H9 (cell line): ENCODE data around the gene MAP3K10. TPM values are rescaled to one million over a fixed set of nuclear protein-coding genes. Genes with fewer than 3 reads are reported as not detected.

Source experiments
- DNase-seq: peaks from one replicate; pipeline ENCODE4 v3.0.0-alpha.2; 2017
- H2AFZ ChIP-seq: one replicate; pipeline ENCODE4 v1.6.1; 2013; ENCODE audit warnings: mild to moderate bottlenecking, low read length, control low read depth, moderate library complexity
- H2AK5ac ChIP-seq: 2 replicates; pipeline ENCODE4 v1.6.1; 2013; ENCODE audit warnings: low read length, control low read depth, mixed read lengths; ENCODE audit not compliant: insufficient read length
- H2BK120ac ChIP-seq: one replicate; pipeline ENCODE4 v1.6.1; 2013; ENCODE audit warnings: low read depth, mild to moderate bottlenecking, low read length, control low read depth, inconsistent platforms; ENCODE audit not compliant: poor library complexity, severe bottlenecking
- H2BK12ac ChIP-seq: 2 replicates; pipeline ENCODE4 v1.6.1; 2013; ENCODE audit warnings: low read length, control low read depth, mixed read lengths, low read depth; ENCODE audit not compliant: insufficient read length
- H2BK15ac ChIP-seq: 2 replicates; pipeline ENCODE4 v1.6.1; 2013; ENCODE audit warnings: low read depth, low read length, control low read depth
- H2BK20ac ChIP-seq: one replicate; pipeline ENCODE4 v1.6.1; 2013; ENCODE audit warnings: low read depth, mild to moderate bottlenecking, low read length, control low read depth, inconsistent platforms; ENCODE audit not compliant: poor library complexity, severe bottlenecking
- H2BK5ac ChIP-seq: 2 replicates; pipeline ENCODE4 v1.6.1; 2013; ENCODE audit warnings: low read length, control low read depth, mixed read lengths; ENCODE audit not compliant: insufficient read length
- H3K14ac ChIP-seq: 2 replicates; pipeline ENCODE4 v1.6.1; 2013; ENCODE audit warnings: low read length, control low read depth; ENCODE audit not compliant: insufficient read depth
- H3K18ac ChIP-seq: 2 replicates; pipeline ENCODE4 v1.6.1; 2013; ENCODE audit warnings: low read depth, mild to moderate bottlenecking, mixed read lengths, low read length, control low read depth; ENCODE audit not compliant: insufficient read length
- H3K23ac ChIP-seq: 2 replicates; pipeline ENCODE4 v1.6.1; 2013; ENCODE audit warnings: low read length, control low read depth, mixed read lengths, low read depth; ENCODE audit not compliant: insufficient read length
- H3K23me2 ChIP-seq: 2 replicates; pipeline ENCODE4 v1.6.1; 2013; ENCODE audit warnings: low read depth, mild to moderate bottlenecking, mixed read lengths, low read length, control low read depth; ENCODE audit not compliant: insufficient read length, poor library complexity, severe bottlenecking
- H3K27ac ChIP-seq: 2 replicates; pipeline ENCODE4 v1.5.1; 2013; ENCODE audit warnings: low read length, control low read depth, mixed read lengths, low read depth; ENCODE audit not compliant: insufficient read length
- H3K27me3 ChIP-seq: 2 replicates; pipeline ENCODE4 v1.6.1; 2013; ENCODE audit warnings: low read length, control low read depth, inconsistent platforms; ENCODE audit not compliant: insufficient read depth
- H3K4ac ChIP-seq: 2 replicates; pipeline ENCODE4 v1.6.1; 2013; ENCODE audit warnings: low read depth, mild to moderate bottlenecking, control low read depth, inconsistent platforms, low read length, moderate library complexity
- H3K4me1 ChIP-seq: 2 replicates; pipeline ENCODE4 v1.6.1; 2013; ENCODE audit warnings: low read length, control low read depth, inconsistent platforms; ENCODE audit not compliant: insufficient read depth
- H3K4me2 ChIP-seq: 2 replicates; pipeline ENCODE4 v1.6.1; 2013; ENCODE audit warnings: low read length, control low read depth, mixed read lengths; ENCODE audit not compliant: insufficient read length, insufficient read depth
- H3K56ac ChIP-seq: 2 replicates; pipeline ENCODE4 v1.6.1; 2013; ENCODE audit warnings: low read depth, mild to moderate bottlenecking, mixed read lengths, low read length, control low read depth; ENCODE audit not compliant: insufficient read length
- H3K79me1 ChIP-seq: 2 replicates; pipeline ENCODE4 v1.6.1; 2013; ENCODE audit warnings: low read depth, mild to moderate bottlenecking, moderate library complexity, low read length, control low read depth, inconsistent platforms; ENCODE audit not compliant: insufficient read depth, poor library complexity, severe bottlenecking
- H3K79me2 ChIP-seq: 2 replicates; pipeline ENCODE4 v1.6.1; 2013; ENCODE audit warnings: low read length, control low read depth, inconsistent platforms; ENCODE audit not compliant: insufficient read depth
- H3K9ac ChIP-seq: 2 replicates; pipeline ENCODE4 v1.6.1; 2013; ENCODE audit warnings: low read length, control low read depth, mixed read lengths; ENCODE audit not compliant: insufficient read length; ENCODE audit errors: extremely low read depth
- H3K9me3 ChIP-seq: one replicate; pipeline ENCODE4 v1.6.1; 2013; ENCODE audit warnings: low read depth, low read length, inconsistent platforms; ENCODE audit not compliant: control insufficient read depth
- H3T11ph ChIP-seq: one replicate; pipeline ENCODE4 v1.6.1; 2013; ENCODE audit warnings: mild to moderate bottlenecking, low read length, control low read depth, inconsistent platforms
- H4K20me1 ChIP-seq: one replicate; pipeline ENCODE4 v1.6.1; 2013; ENCODE audit not compliant: control insufficient read depth, insufficient read length, insufficient read depth
- H4K5ac ChIP-seq: 2 replicates; pipeline ENCODE4 v1.6.1; 2013; ENCODE audit warnings: low read depth, mild to moderate bottlenecking, mixed read lengths, low read length, control low read depth; ENCODE audit not compliant: insufficient read length
- H4K8ac ChIP-seq: replicated peaks from 2 replicates; pipeline ENCODE4 v1.6.1; 2013; ENCODE audit warnings: low read length, control low read depth, mixed read lengths, low read depth; ENCODE audit not compliant: insufficient read length
- H4K91ac ChIP-seq: 2 replicates; pipeline ENCODE4 v1.6.1; 2013; ENCODE audit warnings: low read depth, mild to moderate bottlenecking, moderate library complexity, mixed read lengths, low read length, control low read depth; ENCODE audit not compliant: insufficient read length
- H3K27ac Mint-ChIP-seq, 3 experiments: 2 replicates in 2 of 3; 3 replicates in 1 of 3; pipeline ENCODE4 v1.8.0; 2020 to 2021; ENCODE audit warnings: mixed read lengths in 3 of 3, mild to moderate bottlenecking in 1 of 3, moderate library complexity in 1 of 3
- H3K27me3 Mint-ChIP-seq: 2 replicates; pipeline ENCODE4 v1.8.0; 2021; ENCODE audit warnings: low read depth, mild to moderate bottlenecking, moderate library complexity, mixed read lengths
- H3K36me3 Mint-ChIP-seq, 3 experiments: 2 replicates in 2 of 3; 3 replicates in 1 of 3; pipeline ENCODE4 v1.8.0; 2020 to 2021; ENCODE audit warnings: low read depth in 3 of 3, mixed read lengths in 3 of 3; ENCODE audit not compliant: insufficient read depth in 1 of 3
- H3K4me1 Mint-ChIP-seq, 2 experiments: 2 replicates each; pipeline ENCODE4 v1.8.0; 2020; ENCODE audit warnings: mixed read lengths in 2 of 2
- H3K4me3 Mint-ChIP-seq, 2 experiments: 2 replicates in 1 of 2; 3 replicates in 1 of 2; pipeline ENCODE4 v1.8.0; 2020 to 2021; ENCODE audit warnings: mild to moderate bottlenecking in 2 of 2, mixed read lengths in 2 of 2, moderate library complexity in 1 of 2
- H3K9me3 Mint-ChIP-seq, 2 experiments: 2 replicates in 1 of 2; 3 replicates in 1 of 2; pipeline ENCODE4 v1.8.0; 2020; ENCODE audit warnings: mild to moderate bottlenecking in 2 of 2, mixed read lengths in 2 of 2, moderate library complexity in 1 of 2
- WGBS: extraction: QIAGEN DNeasy Blood & Tissue Kit; methylation state at CpG from one replicate; pipeline ENCODE4 v1.1.7; 2013; ENCODE audit warnings: missing lambda C conversion rate, low lambda C conversion rate, mixed read lengths; ENCODE audit not compliant: insufficient read length; ENCODE audit errors: extremely low coverage; 5-methylcytosine and 5-hydroxymethylcytosine counted together
- total RNA-seq: library from RNA; stranded (reverse); gene quantifications from 2 replicates; pipeline ENCODE4 v1.2.1, GENCODE V29; 2021
- TF ChIP-seq, protein P1 (sequence below): fragments of 200-600 bp; sonication (generic); conservative IDR thresholded peaks from 3 replicates; pipeline ENCODE4 v1.8.0; 2021; ENCODE audit warnings: antibody characterized with exemption, mild to moderate bottlenecking

MAP3K10 gene
- total RNA-seq, 1 experiment from 2014 or later = 19.0 TPM

DNA sequence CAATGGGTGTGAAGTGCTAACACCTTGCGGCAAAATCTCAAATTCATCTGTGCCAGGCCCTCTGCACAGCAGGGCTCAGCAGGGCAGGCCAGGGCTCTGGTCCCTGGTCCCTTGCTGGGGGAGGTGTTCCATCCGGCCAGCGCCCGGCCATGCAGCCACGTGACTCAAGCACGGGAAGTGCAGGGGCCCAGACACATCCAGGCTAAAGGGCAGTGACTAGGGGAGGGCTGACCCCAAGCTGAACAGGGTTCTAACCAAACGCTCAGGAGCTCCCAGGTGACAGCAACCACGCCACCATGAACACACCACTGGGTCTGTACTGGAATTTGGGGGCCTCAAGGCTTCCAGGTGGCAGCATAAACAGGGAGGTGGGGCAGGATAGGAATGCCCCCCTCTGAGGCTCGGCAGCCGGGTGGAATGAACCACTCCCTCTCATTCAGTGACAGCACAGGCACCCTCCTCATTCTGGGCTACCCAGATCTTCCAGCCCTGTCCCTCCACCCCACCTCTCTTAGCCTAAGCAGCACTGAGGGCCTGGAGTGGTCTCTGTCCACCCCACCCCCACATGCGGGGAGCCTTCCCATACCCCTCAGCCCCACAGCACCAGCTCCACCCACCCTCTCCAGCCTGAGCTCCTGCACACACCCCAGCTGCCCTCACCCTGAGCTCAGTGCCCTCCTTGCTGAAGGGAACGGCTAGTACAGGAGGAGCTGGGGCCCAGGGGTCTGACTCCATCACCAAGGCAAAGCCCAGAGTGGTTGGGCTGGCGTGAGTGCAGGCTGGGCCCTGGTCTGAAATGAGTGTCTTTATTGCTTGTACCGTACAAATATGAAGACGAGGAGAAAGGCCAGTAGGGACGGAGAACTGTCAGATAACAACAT is 40.6 kb downstream of the MAP3K10 start:
- H4K91ac ChIP-seq = no peak overlapping the region
- H3K27ac ChIP-seq = no peak overlapping the region
- H2BK120ac ChIP-seq = no peak overlapping the region
- peaks cover 2% of the 10 kb centered on the region; the same call in 1 of the 2 replicates for H3K4me1 ChIP-seq
- H3K9me3 ChIP-seq = no peaks in the 10 kb centered on the region
- WGBS = no CpG with 5 or more reads among the region's 16 CpGs
- Mint-ChIP-seq H3K27ac (peak overlapping the region; percentile 72 to 92 (median 90); a peak in 5 of 7 replicates), H3K4me3 (no peak overlapping the region; a peak in 1 of 5 replicates), H3K27me3 (no peaks in the 10 kb centered on the region; the same call in 1 of the 2 replicates), H3K9me3 (no peaks in the 10 kb centered on the region), H3K4me1 (peaks cover 19% of the 10 kb centered on the region in 2 experiments), H3K36me3 (peaks cover 3 to 19% (median 17%) of the 10 kb centered on the region in 3 experiments; a peak in 6 of 7 replicates)
- no peak overlapping the region for H3K9ac ChIP-seq
- H2AK5ac ChIP-seq = no peak overlapping the region
- H3K4me2 ChIP-seq = no peak overlapping the region
- no peak overlapping the region for H2AFZ ChIP-seq
- H2BK20ac ChIP-seq = no peak overlapping the region
- H3K79me2 ChIP-seq = no peaks in the 10 kb centered on the region
- TF ChIP-seq, protein P1, sequence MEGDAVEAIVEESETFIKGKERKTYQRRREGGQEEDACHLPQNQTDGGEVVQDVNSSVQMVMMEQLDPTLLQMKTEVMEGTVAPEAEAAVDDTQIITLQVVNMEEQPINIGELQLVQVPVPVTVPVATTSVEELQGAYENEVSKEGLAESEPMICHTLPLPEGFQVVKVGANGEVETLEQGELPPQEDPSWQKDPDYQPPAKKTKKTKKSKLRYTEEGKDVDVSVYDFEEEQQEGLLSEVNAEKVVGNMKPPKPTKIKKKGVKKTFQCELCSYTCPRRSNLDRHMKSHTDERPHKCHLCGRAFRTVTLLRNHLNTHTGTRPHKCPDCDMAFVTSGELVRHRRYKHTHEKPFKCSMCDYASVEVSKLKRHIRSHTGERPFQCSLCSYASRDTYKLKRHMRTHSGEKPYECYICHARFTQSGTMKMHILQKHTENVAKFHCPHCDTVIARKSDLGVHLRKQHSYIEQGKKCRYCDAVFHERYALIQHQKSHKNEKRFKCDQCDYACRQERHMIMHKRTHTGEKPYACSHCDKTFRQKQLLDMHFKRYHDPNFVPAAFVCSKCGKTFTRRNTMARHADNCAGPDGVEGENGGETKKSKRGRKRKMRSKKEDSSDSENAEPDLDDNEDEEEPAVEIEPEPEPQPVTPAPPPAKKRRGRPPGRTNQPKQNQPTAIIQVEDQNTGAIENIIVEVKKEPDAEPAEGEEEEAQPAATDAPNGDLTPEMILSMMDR = no peak
- no peak overlapping the region for H3K4ac ChIP-seq
- H4K20me1 ChIP-seq = no peaks in the 10 kb centered on the region
- no peak overlapping the region for H2BK12ac ChIP-seq
- no peak overlapping the region for H4K5ac ChIP-seq
- no peak overlapping the region for H2BK5ac ChIP-seq
- no peak overlapping the region for H3T11ph ChIP-seq
- H3K27me3 ChIP-seq = no peaks in the 10 kb centered on the region
- H3K79me1 ChIP-seq = no peaks in the 10 kb centered on the region
- H3K23ac ChIP-seq = no peak overlapping the region
- DNase-seq = peak; percentile 69
- H3K18ac ChIP-seq = no peak overlapping the region
- no peak overlapping the region for H4K8ac ChIP-seq
- peak overlapping the region; percentile 1; the same call in 1 of the 2 replicates for H3K14ac ChIP-seq
- no peak overlapping the region for H2BK15ac ChIP-seq
- H3K56ac ChIP-seq = no peak overlapping the region
- H3K23me2 ChIP-seq = no peaks in the 10 kb centered on the region
